NCI-H187 (cell line): ENCODE results near the gene TUBA4A.

ENCODE experiments used
- DNase-seq, 2 experiments: peaks; one replicate each; lab custom pipeline; 2025; lab: John Stamatoyannopoulos, UW

Gene TUBA4A

GRCh38 chr2:219234331-219234730 lies 19.4 kb downstream of the TUBA4A start:
- no peak for DNase-seq

GRCh38 chr2:219230059-219230540 lies 23.6 kb downstream of the TUBA4A start:
- no peak for DNase-seq

GRCh38 chr2:219229305-219230058 lies 24.2 kb downstream of the TUBA4A start, which contains the start of the genes ANKZF1 and ATG9A:
ANKZF1 (plus strand) TSS chr2:219229806; CDS start chr2:219230258, 452 bp downstream.
ATG9A (minus strand) TSS chr2:219229636; CDS start chr2:219228024, 1,612 bp downstream.
- DNase-seq = peak; percentile 64 to 83

- DNase-seq = no peak
Measured at GRCh38 chr2:219228911-219229304, 24.8 kb downstream of the TUBA4A start.

GRCh38 chr2:219228041-219228910 lies 25.4 kb downstream of the TUBA4A start:
- DNase-seq = no peak

GRCh38 chr2:219225350-219225749 lies 28.4 kb downstream of the TUBA4A start:
- no peak for DNase-seq

GRCh38 chr2:219223831-219224610 lies 29.7 kb downstream of the TUBA4A start:
- no peak for DNase-seq

GRCh38 chr2:219221957-219222518 lies 31.7 kb downstream of the TUBA4A start:
- DNase-seq = no peak

- no peak for DNase-seq
Measured at GRCh38 chr2:219220652-219221402, 32.9 kb downstream of the TUBA4A start.

- DNase-seq = no peak
Measured at GRCh38 chr2:219219784-219220532, 33.8 kb downstream of the TUBA4A start.

GRCh38 chr2:219218732-219219701 lies 34.7 kb downstream of the TUBA4A start, which contains the start of gene ABCB6:
ABCB6 (minus strand) TSS chr2:219218958; CDS start chr2:219218673, 285 bp downstream.
- peak; percentile 38 to 83 for DNase-seq

- DNase-seq = peak in 1 of 2 experiments; percentile 38
Measured at GRCh38 chr2:219218217-219218731, 35.4 kb downstream of the TUBA4A start.

GRCh38 chr2:219216535-219216915 lies 37.2 kb downstream of the TUBA4A start:
- no peak for DNase-seq

GRCh38 chr2:219215871-219216534 lies 37.7 kb downstream of the TUBA4A start:
- DNase-seq = no peak

- DNase-seq = no peak
Measured at GRCh38 chr2:219214786-219215185, 38.9 kb downstream of the TUBA4A start.

GRCh38 chr2:219214141-219214540 lies 39.6 kb downstream of the TUBA4A start:
- DNase-seq = no peak

- DNase-seq = no peak
Measured at GRCh38 chr2:219213486-219214071, 40.1 kb downstream of the TUBA4A start.

GRCh38 chr2:219213026-219213415 lies 40.7 kb downstream of the TUBA4A start:
- DNase-seq = no peak
